HFFc6 (cell line): ENCODE data around the gene C1GALT1. TPM values are rescaled to one million over a fixed set of nuclear protein-coding genes. Genes with fewer than 3 reads are reported as not detected.

ENCODE experiments used
- DNase-seq: peaks from one replicate; pipeline ENCODE4 v3.0.0-alpha.2; 2018
- H3K27ac Mint-ChIP-seq: 2 replicates; pipeline ENCODE4 v1.8.0; 2020; ENCODE audit warnings: mild to moderate bottlenecking, mixed read lengths
- H3K27me3 Mint-ChIP-seq: 2 replicates; pipeline ENCODE4 v1.8.0; 2021; ENCODE audit warnings: mild to moderate bottlenecking, moderate library complexity, mixed read lengths; ENCODE audit not compliant: insufficient read depth
- H3K36me3 Mint-ChIP-seq: 2 replicates; pipeline ENCODE4 v1.8.0; 2021; ENCODE audit warnings: low read depth, mixed read lengths
- H3K4me1 Mint-ChIP-seq: 2 replicates; pipeline ENCODE4 v1.8.0; 2020; ENCODE audit warnings: low read depth, mixed read lengths
- H3K4me3 Mint-ChIP-seq: 2 replicates; pipeline ENCODE4 v1.8.0; 2020; ENCODE audit warnings: mild to moderate bottlenecking, moderate library complexity, mixed read lengths
- H3K9me3 Mint-ChIP-seq: 2 replicates; pipeline ENCODE4 v1.8.0; 2020; ENCODE audit warnings: mild to moderate bottlenecking, mixed read lengths
- CTCF ChIP-seq: fragments of 200-600 bp; sonication (generic); IDR thresholded peaks from 2 replicates; pipeline ENCODE4 v1.5.0; 2021; ENCODE audit warnings: antibody characterized with exemption, mild to moderate bottlenecking
- total RNA-seq, 6 experiments: library from RNA; stranded (reverse); fragmentation: NEBNext Ultra II Directional; extraction: Animal tissue kit (Norgen Biotek cat#: 25700); gene quantifications; 2 replicates in 1 of 6; 3 replicates in 5 of 6; pipeline ENCODE4 v1.2.3, GENCODE V29; 2021

C1GALT1 gene
- total RNA-seq, 6 experiments from 2014 or later: 32.3 to 47.4 (median 34.1) TPM

GRCh38 chr7:7201578-7202374, 19.4 kb downstream of the C1GALT1 start:
- Mint-ChIP-seq H3K9me3 (no peaks in the 10 kb centered on the region; the same call in 1 of the 2 replicates), H3K27ac (no peak overlapping the region), H3K36me3 (peaks cover 33% of the 10 kb centered on the region), H3K27me3 (no peaks in the 10 kb centered on the region; the same call in 1 of the 2 replicates), H3K4me3 (no peak overlapping the region; the same call in 1 of the 2 replicates), H3K4me1 (peaks cover 22% of the 10 kb centered on the region)
- no peak for TF ChIP-seq CTCF
- DNase-seq: no peak

DNA sequence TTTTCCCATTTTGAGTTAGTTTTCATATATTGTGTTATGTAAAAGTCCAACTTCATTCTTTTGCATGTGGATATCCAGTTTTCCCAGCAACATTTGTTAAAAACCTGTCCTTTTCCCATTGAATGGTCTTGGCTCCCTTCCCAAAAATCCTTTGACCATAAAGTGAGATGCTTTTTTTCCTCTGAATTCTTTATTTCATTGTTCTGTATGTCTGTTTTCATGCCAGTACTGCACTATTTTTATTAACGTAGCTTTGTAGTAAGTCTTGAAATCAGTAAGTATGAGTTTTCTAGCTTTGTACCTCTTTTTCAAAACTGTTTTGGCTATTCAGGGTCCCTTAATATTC, 20.0 kb downstream of the C1GALT1 start:
- no peak for TF ChIP-seq CTCF
- DNase-seq: no peak
- no peaks in the 10 kb centered on the region; the same call in 1 of the 2 replicates for H3K27me3 Mint-ChIP-seq
- H3K9me3 Mint-ChIP-seq: no peaks in the 10 kb centered on the region; the same call in 1 of the 2 replicates
- no peak overlapping the region for H3K4me3 Mint-ChIP-seq
- H3K36me3 Mint-ChIP-seq: peaks cover 28% of the 10 kb centered on the region
- peaks cover 22% of the 10 kb centered on the region for H3K4me1 Mint-ChIP-seq
- no peak overlapping the region for H3K27ac Mint-ChIP-seq

DNA sequence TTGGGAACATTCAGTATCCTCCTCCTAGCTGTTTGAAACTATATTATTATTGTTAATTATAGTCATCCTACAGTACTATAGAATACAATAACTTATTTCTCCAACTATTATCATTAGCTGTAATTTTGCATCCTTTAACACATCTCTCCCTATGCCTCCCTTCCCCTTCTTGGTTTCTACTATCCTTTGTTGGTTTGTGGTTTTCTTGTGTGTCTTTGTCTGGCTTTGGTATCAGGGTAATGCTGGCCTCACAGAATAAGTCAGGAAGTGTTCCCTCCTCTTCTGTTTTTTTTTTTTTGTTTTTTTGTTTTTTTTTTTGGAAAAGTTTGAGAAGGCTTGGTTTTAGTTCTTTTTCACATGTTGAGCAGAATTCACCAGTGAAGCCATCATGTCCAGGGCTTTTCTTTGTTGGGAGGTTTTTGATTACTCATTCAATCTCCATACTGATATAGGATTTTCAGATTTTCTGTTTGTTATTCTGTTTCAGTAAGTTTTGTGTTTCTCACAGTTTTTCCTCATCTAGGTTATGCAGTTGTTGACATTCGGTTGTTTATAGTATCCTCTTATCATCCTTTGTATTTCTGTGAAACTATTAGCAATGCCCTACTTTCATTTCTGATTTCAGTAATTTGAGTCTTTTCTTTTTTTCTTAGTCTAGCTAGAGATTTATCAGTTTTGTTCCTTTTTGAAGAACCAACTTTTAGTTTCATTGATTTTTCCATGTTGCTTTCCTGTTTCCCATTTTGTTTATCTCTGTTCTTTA, 21.6 kb downstream of the C1GALT1 start:
- H3K36me3 Mint-ChIP-seq: peaks cover 26% of the 10 kb centered on the region
- H3K9me3 Mint-ChIP-seq: no peaks in the 10 kb centered on the region; the same call in 1 of the 2 replicates
- H3K4me1 Mint-ChIP-seq: peaks cover 22% of the 10 kb centered on the region
- no peak overlapping the region for H3K27ac Mint-ChIP-seq
- no peak for DNase-seq
- H3K27me3 Mint-ChIP-seq: no peaks in the 10 kb centered on the region; the same call in 1 of the 2 replicates
- no peak overlapping the region for H3K4me3 Mint-ChIP-seq
- no peak for TF ChIP-seq CTCF

- Mint-ChIP-seq H3K9me3 (no peaks in the 10 kb centered on the region), H3K4me1 (peaks cover 19% of the 10 kb centered on the region), H3K27ac (no peak overlapping the region), H3K36me3 (peaks cover 15% of the 10 kb centered on the region), H3K27me3 (no peaks in the 10 kb centered on the region), H3K4me3 (no peak overlapping the region)
- no peak for DNase-seq
- TF ChIP-seq CTCF: no peak
These were observed 25.5 kb downstream of the C1GALT1 start for GRCh38 chr7:7207876-7208275.

DNA sequence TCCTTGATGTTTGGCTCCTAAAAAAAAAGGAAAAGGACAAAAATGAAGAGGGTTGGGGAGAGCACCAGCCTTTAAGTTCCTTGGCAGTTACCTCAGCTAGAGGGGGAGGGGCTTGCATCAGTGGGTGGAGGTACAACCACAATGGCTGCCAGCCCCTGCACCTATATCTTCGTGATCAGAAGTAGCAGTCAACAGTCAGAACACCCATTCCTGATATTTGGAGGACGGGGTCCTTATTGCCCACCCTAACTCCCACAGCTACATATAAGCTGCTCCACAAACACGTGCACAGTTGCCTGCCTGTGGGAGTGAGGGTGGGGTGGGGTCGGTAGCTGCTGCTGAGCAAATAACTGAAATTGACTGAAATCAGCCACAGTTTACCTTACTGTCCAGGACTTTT, 26.2 kb downstream of the C1GALT1 start:
- TF ChIP-seq CTCF: no peak
- Mint-ChIP-seq H3K27ac (no peak overlapping the region), H3K27me3 (no peaks in the 10 kb centered on the region), H3K9me3 (no peaks in the 10 kb centered on the region), H3K4me3 (no peak overlapping the region), H3K36me3 (peaks cover 15% of the 10 kb centered on the region), H3K4me1 (peaks cover 19% of the 10 kb centered on the region)
- no peak for DNase-seq
